Panc1 (cell line): ENCODE measurements around the gene CAPN15. TPM values are rescaled to one million over a fixed set of nuclear protein-coding genes. Genes with fewer than 3 reads are reported as not detected.
A peak's percentile ranks its signal among the peaks of the same experiment; 100 is the strongest.

Source experiments
- ATAC-seq: fragments of 200-7000 bp; cut with Tn5 transposase; 2 replicates; pipeline ENCODE4 v1.9.1; 2020; ENCODE audit warnings: mild to moderate bottlenecking, moderate library complexity
- BruUV-seq: library from RNA; stranded (reverse); fragments of 400-500 nt; replicated peaks from 2 replicates; lab custom pipeline; 2021; lab: Mats Ljungman, UMichigan
- CTCF ChIA-PET: fragments of 300-600 bp; sonication (Branson Sonifier 250); formaldehyde crosslinking; loops from one replicate; lab custom pipeline; 2022; ENCODE audit warnings: antibody characterized with exemption; lab: Charles Lee
- POLR2A ChIA-PET: fragments of 300-600 bp; sonication (Branson Sonifier 250); formaldehyde crosslinking; loops from one replicate; lab custom pipeline; 2022; ENCODE audit warnings: antibody characterized with exemption; lab: Charles Lee
- DNase-seq: peaks from one replicate; pipeline ENCODE4 v3.0.0-alpha.2; 2010; ENCODE audit warnings: low read depth, low spot score
- H3K27ac ChIP-seq: 2 replicates; pipeline ENCODE4 v1.5.1; 2011; ENCODE audit warnings: mild to moderate bottlenecking, low read length, inconsistent platforms
- H3K27me3 ChIP-seq: fragments of 200-500 bp; sonication (Bioruptor generic); 2 replicates; pipeline ENCODE4 v1.6.0; 2014; ENCODE audit warnings: low read length, inconsistent platforms; ENCODE audit not compliant: control insufficient read depth, insufficient read depth
- H3K36me3 ChIP-seq: fragments of 200-500 bp; sonication (Bioruptor generic); 2 replicates; pipeline ENCODE4 v1.5.1; 2014; ENCODE audit warnings: inconsistent platforms, mild to moderate bottlenecking, low read length, moderate library complexity; ENCODE audit not compliant: control insufficient read depth, insufficient read depth
- H3K4me1 ChIP-seq: 2 replicates; pipeline ENCODE4 v1.5.1; 2011; ENCODE audit warnings: inconsistent platforms, mild to moderate bottlenecking, low read length, moderate library complexity; ENCODE audit not compliant: control insufficient read depth, insufficient read depth
- H3K4me3 ChIP-seq, 2 experiments: 2 replicates each; pipeline ENCODE4 v1.5.1; 2011 to 2012; ENCODE audit warnings: low read depth in 2 of 2, low read length in 2 of 2, mild to moderate bottlenecking in 2 of 2, inconsistent platforms in 1 of 2, moderate library complexity in 1 of 2
- H3K9me3 ChIP-seq: fragments of 200-500 bp; sonication (Bioruptor generic); 2 replicates; pipeline ENCODE4 v1.5.1; 2014; ENCODE audit warnings: low read depth, mild to moderate bottlenecking, inconsistent platforms, low read length, moderate library complexity; ENCODE audit not compliant: control insufficient read depth, insufficient read depth
- POLR2AphosphoS5 ChIP-seq: IDR thresholded peaks from 2 replicates; pipeline ENCODE4 v1.6.1; 2012; ENCODE audit warnings: mild to moderate bottlenecking, low read depth, low read length, moderate library complexity
- SIN3A ChIP-seq: IDR thresholded peaks from 2 replicates; pipeline ENCODE4 v1.6.1; 2012; ENCODE audit warnings: low read depth, mild to moderate bottlenecking, low read length, moderate library complexity, borderline replicate concordance; ENCODE audit not compliant: insufficient read depth
- TCF7L2 ChIP-seq: IDR thresholded peaks from 2 replicates; pipeline ENCODE4 v1.6.1; 2011; ENCODE audit warnings: mild to moderate bottlenecking, low read depth, low read length, inconsistent platforms
- in situ Hi-C: cut with HindIII; loops from 2 replicates; pipeline ENCODE4 v1.10.0; 2016; ENCODE audit warnings: low sequenced_read_pairs, low pct_unique_long_range_greater_than_20kb
- intact Hi-C: fragments of 100-400 bp; cut with micrococcal nuclease; formaldehyde crosslinking; loops from one replicate; pipeline ENCODE4 v1.10.0; 2022; ENCODE audit not compliant: unreplicated experiment
- total RNA-seq: library from RNA; stranded (reverse); gene quantifications from one replicate; pipeline ENCODE4 v1.2.1, GENCODE V29; 2021; ENCODE audit not compliant: unreplicated experiment
- TF ChIP-seq, protein P1 (sequence below): fragments of 450-650 bp; IDR thresholded peaks from 2 replicates; pipeline ENCODE4 v1.5.1; 2017; ENCODE audit warnings: mild to moderate bottlenecking
- TF ChIP-seq, protein P2 (sequence below), 2 experiments: IDR thresholded peaks; 2 replicates each; pipeline ENCODE4 v1.6.1; 2011 to 2012; ENCODE audit warnings: low read depth in 2 of 2, control low read depth in 1 of 2, low read length in 1 of 2, mild to moderate bottlenecking in 1 of 2, moderate library complexity in 1 of 2; ENCODE audit not compliant: insufficient read depth in 1 of 2

CAPN15 gene
- total RNA-seq, 1 experiment from 2014 or later, result 78.5 TPM

- in situ Hi-C loops, result no loop called here
- ATAC-seq, result no peak
- Histone ChIP-seq H3K4me1 (peaks cover 37% of the 10 kb centered on the region), H3K4me3 (peak overlapping the region; percentile 65 to 78), H3K27ac (peak overlapping the region; percentile 20), H3K9me3 (no peaks in the 10 kb centered on the region), H3K36me3 (no peaks in the 10 kb centered on the region), H3K27me3 (no peaks in the 10 kb centered on the region)
- intact Hi-C loops, result no loop called here
- TF ChIP-seq TCF7L2 (no peak), POLR2AphosphoS5 (no peak), SIN3A (no peak)
- TF ChIP-seq, protein P1, sequence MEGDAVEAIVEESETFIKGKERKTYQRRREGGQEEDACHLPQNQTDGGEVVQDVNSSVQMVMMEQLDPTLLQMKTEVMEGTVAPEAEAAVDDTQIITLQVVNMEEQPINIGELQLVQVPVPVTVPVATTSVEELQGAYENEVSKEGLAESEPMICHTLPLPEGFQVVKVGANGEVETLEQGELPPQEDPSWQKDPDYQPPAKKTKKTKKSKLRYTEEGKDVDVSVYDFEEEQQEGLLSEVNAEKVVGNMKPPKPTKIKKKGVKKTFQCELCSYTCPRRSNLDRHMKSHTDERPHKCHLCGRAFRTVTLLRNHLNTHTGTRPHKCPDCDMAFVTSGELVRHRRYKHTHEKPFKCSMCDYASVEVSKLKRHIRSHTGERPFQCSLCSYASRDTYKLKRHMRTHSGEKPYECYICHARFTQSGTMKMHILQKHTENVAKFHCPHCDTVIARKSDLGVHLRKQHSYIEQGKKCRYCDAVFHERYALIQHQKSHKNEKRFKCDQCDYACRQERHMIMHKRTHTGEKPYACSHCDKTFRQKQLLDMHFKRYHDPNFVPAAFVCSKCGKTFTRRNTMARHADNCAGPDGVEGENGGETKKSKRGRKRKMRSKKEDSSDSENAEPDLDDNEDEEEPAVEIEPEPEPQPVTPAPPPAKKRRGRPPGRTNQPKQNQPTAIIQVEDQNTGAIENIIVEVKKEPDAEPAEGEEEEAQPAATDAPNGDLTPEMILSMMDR, result no peak
- TF ChIP-seq, protein P2, sequence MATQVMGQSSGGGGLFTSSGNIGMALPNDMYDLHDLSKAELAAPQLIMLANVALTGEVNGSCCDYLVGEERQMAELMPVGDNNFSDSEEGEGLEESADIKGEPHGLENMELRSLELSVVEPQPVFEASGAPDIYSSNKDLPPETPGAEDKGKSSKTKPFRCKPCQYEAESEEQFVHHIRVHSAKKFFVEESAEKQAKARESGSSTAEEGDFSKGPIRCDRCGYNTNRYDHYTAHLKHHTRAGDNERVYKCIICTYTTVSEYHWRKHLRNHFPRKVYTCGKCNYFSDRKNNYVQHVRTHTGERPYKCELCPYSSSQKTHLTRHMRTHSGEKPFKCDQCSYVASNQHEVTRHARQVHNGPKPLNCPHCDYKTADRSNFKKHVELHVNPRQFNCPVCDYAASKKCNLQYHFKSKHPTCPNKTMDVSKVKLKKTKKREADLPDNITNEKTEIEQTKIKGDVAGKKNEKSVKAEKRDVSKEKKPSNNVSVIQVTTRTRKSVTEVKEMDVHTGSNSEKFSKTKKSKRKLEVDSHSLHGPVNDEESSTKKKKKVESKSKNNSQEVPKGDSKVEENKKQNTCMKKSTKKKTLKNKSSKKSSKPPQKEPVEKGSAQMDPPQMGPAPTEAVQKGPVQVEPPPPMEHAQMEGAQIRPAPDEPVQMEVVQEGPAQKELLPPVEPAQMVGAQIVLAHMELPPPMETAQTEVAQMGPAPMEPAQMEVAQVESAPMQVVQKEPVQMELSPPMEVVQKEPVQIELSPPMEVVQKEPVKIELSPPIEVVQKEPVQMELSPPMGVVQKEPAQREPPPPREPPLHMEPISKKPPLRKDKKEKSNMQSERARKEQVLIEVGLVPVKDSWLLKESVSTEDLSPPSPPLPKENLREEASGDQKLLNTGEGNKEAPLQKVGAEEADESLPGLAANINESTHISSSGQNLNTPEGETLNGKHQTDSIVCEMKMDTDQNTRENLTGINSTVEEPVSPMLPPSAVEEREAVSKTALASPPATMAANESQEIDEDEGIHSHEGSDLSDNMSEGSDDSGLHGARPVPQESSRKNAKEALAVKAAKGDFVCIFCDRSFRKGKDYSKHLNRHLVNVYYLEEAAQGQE (IDR thresholded peaks at IDR 0.05; ENCODE audit: insufficient read depth in 1 of 2, low read depth in 2 of 2, low read length in 1 of 2), result no peak
- POLR2A ChIA-PET, result no interaction called here
- CTCF ChIA-PET, result no interaction called here
- no peak for DNase-seq
- BruUV-seq, result no TSS peak
Measured at GRCh38 chr16:591231-591630, 63.7 kb downstream of the CAPN15 start.

- Histone ChIP-seq H3K9me3 (no peaks in the 10 kb centered on the region), H3K4me1 (peaks cover 30% of the 10 kb centered on the region), H3K4me3 (no peak overlapping the region; a peak in 1 of 4 replicates), H3K27me3 (no peaks in the 10 kb centered on the region), H3K36me3 (no peaks in the 10 kb centered on the region), H3K27ac (no peak overlapping the region)
- no TSS peak for BruUV-seq
- in situ Hi-C loops (no loop called here), intact Hi-C loops (no loop called here)
- DNase-seq (no peak), ATAC-seq (no peak)
- ChIA-PET POLR2A (no interaction called here), CTCF (no interaction called here)
- no peak for TF ChIP-seq SIN3A
Measured at GRCh38 chr16:591892-592517, 64.5 kb downstream of the CAPN15 start.

DNA sequence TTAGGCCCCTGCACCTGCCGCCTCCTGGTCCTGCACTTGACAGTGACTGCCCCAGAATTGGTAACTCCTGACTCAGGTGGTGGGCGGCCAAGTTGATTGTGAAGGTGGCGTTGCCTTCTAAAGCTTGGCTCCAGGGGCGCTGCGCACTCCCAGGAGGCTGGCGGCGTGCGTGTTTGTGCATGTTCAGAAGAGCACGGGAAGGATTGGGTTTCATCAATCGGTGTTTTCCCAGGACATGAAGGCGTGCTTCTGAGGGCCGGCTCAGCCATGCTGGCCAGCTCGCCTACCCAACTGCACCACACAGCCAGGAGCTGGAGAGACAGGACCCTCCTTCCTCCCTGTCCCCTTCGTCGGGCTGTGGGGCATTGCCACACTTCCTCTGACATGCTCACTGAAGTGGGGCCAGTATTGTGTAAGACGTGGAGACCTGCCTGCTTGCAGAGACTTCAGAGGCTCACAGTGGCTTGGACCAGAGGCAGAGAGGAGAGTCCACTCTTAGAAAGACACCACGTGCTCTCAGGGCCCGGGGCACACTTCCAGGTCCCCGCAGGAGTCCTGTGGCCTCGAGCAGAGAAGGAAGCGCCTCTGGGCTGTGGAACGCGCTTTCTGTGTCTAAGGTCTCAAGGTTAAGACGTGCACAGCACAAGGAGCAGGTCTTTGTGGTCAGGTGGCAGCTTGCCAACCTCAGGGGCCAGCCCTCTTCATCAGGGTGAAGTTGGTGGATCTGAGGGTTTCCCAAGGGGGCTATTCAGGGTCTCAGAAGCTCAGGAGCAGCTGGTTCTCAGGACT lies 65.2 kb downstream of the CAPN15 start:
- H3K9me3 ChIP-seq, result no peaks in the 10 kb centered on the region
- ChIA-PET POLR2A (no interaction called here), CTCF (no interaction called here)
- no peaks in the 10 kb centered on the region for H3K27me3 ChIP-seq
- ATAC-seq (no peak), DNase-seq (no peak)
- peak overlapping the region; percentile 18 for H3K27ac ChIP-seq
- no TSS peak for BruUV-seq
- no peaks in the 10 kb centered on the region for H3K36me3 ChIP-seq
- H3K4me1 ChIP-seq, result peaks cover 26% of the 10 kb centered on the region
- in situ Hi-C loops (no loop called here), intact Hi-C loops (no loop called here)
- H3K4me3 ChIP-seq, result no peak overlapping the region
- TF ChIP-seq POLR2AphosphoS5, result no peak
- TF ChIP-seq, protein P1, result no peak
- TF ChIP-seq TCF7L2, result no peak
- no peak for TF ChIP-seq SIN3A
- TF ChIP-seq, protein P2 (IDR thresholded peaks at IDR 0.05; ENCODE audit: insufficient read depth in 1 of 2, low read depth in 2 of 2, low read length in 1 of 2), result no peak
